GM12878 (cell line): ENCODE measurements around the gene WNT3A.
"Not testable (repeated sequence)": the region's sequence is repeated elsewhere in the genome, so short reads cannot be mapped to it uniquely, and the experiment has no call there.

Source experiments
- EED ChIP-seq: sonication (generic); IDR thresholded peaks from 2 replicates; pipeline ENCODE4 v1.6.1; 2016; ENCODE audit warnings: antibody characterized with exemption, low read depth
- EZH2 ChIP-seq: IDR thresholded peaks from 2 replicates; pipeline ENCODE4 v1.6.1; 2012; ENCODE audit warnings: low read depth, mild to moderate bottlenecking, control low read depth, inconsistent platforms, low read length, borderline replicate concordance; ENCODE audit not compliant: control insufficient read depth
- POLR2A ChIP-seq: IDR thresholded peaks from 2 replicates; pipeline ENCODE4 v1.6.1; 2011; ENCODE audit warnings: low read depth, mild to moderate bottlenecking, low read length
- TF ChIP-seq, protein P1 (sequence below), 3 experiments: IDR thresholded peaks in 2 of 3; conservative IDR thresholded peaks in 1 of 3; 2 replicates each; pipeline ENCODE4 v1.5.1; 2011; ENCODE audit warnings: low read depth in 3 of 3, low read length in 3 of 3, mild to moderate bottlenecking in 3 of 3, control low read depth in 2 of 3, moderate library complexity in 2 of 3, inconsistent platforms in 1 of 3, mixed read lengths in 1 of 3; ENCODE audit not compliant: control insufficient read depth in 2 of 3, insufficient read depth in 1 of 3; ENCODE audit errors: extremely low read depth in 1 of 3

DNA sequence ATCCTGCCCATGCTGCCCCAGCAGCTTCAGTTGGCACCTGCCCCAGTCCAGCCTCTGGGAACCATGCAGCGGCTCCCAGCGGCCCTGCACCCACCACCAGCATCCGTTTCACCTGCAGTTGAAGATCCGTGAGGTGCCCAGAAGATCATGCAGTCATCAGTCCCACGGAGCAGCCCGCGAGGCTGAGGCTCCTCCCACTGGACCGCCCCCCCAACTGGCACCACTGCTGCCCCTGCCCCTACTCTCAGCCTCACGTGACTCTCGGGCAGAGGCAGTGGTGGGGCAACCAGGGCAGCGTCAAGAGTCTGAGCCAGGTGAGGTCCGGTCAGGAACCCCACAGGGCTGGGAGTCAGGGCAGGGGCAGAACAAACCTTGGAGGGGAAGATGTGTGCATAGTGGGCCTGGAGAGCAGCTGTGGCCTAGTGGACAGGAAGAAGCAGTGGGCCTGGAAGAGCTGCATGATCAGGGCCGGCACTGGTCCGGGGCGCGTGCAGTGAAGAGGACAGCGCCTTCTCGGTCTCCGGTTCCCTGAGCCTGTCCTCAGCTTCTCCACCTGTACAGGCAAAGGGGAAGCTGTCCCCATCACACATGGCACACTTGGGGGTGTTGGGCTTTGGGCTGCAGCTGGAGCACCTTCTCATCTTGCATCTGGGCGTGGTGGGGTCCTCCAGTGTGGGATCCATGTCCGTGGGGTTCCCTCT, 31.1 kb upstream of the WNT3A start:
- TF ChIP-seq, protein P1, sequence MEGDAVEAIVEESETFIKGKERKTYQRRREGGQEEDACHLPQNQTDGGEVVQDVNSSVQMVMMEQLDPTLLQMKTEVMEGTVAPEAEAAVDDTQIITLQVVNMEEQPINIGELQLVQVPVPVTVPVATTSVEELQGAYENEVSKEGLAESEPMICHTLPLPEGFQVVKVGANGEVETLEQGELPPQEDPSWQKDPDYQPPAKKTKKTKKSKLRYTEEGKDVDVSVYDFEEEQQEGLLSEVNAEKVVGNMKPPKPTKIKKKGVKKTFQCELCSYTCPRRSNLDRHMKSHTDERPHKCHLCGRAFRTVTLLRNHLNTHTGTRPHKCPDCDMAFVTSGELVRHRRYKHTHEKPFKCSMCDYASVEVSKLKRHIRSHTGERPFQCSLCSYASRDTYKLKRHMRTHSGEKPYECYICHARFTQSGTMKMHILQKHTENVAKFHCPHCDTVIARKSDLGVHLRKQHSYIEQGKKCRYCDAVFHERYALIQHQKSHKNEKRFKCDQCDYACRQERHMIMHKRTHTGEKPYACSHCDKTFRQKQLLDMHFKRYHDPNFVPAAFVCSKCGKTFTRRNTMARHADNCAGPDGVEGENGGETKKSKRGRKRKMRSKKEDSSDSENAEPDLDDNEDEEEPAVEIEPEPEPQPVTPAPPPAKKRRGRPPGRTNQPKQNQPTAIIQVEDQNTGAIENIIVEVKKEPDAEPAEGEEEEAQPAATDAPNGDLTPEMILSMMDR (IDR thresholded peaks at IDR 0.05 in 2 of 3, conservative IDR thresholded peaks at IDR 0.05 in 1 of 3; ENCODE audit: control insufficient read depth in 2 of 3, extremely low read depth in 1 of 3, insufficient read depth in 1 of 3, low read depth in 3 of 3, low read length in 3 of 3) = not testable (repeated sequence)
- TF ChIP-seq EED, EZH2, POLR2A: not testable (repeated sequence)
